HG02885 (cell line): ENCODE data around the gene CSK.
"Not testable (repeated sequence)": the region's sequence is repeated elsewhere in the genome, so short reads cannot be mapped to it uniquely, and the experiment has no call there.

Source experiments
- ATAC-seq: cut with Tn5 transposase; IDR thresholded peaks from one replicate; pipeline ENCODE4 v1.9.1; 2021; ENCODE audit warnings: mild to moderate bottlenecking; ENCODE audit not compliant: unreplicated experiment, poor library complexity

CSK gene

DNA sequence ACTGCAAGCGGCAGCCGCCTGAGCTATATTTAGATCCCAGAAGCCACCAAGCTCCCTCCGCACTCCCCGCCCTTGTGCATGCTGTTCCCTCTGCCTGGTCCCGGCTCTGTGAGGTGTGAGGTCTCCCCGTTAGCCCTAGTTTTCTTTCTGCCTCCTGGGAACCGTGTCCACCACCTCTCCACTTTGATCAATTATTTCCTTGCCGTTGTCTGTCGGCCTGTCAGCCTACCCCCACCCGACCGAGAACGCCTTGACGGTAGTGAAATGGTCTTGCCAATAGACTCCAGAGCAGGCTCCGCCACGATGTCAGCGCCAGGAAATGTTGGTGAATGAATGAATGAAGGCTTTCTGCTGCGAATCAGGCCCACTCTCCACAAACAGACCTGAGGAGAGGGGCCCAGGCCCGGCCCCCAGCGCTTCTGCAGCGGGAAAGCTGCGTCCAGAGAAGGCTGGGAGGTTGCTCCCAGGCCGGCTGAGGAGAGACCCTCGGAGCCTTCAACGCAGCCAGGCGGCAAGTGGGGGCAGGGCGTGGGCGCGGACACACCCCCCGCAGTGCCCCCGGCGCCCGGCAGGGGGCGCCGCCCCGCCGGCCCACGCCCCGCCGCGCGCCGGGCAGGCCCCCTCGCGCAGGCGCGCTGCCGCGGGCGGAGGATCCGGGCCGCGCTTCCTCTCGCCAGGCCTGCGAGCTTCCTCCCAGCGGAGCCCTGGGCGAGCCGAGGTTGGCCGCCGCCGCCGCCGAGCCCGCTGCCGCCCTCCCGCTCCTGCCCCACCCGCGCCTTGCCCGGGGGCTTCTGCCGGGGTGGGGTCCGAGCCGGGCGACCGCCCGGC, at the start of gene CSK:
Gene CSK (plus strand): TSS at position 650 of the 828 bp plus-strand sequence. CDS start 16,218 bp downstream, outside the sequence.
- peak; percentile 54 for ATAC-seq

DNA sequence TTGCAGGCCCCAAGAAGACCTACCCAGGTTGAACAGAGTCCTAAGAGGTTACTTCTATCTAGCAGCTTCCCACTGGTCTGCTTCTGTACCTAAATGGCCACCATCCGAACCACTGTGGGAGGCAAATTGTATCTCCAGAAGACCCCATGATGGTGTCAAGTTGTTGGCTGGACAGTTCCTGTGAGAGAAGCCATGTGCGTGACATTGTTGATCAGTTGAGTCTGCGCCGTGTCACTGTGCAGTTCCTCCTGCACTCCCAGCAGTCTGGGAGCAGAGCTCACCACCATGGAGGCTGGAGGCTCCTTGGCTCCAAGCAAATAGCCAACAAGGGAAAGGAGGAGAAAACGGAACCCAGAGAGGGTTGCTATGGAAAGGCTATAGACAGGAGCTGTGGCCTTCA, 49.0 kb upstream of the CSK start:
- no peak for ATAC-seq

DNA sequence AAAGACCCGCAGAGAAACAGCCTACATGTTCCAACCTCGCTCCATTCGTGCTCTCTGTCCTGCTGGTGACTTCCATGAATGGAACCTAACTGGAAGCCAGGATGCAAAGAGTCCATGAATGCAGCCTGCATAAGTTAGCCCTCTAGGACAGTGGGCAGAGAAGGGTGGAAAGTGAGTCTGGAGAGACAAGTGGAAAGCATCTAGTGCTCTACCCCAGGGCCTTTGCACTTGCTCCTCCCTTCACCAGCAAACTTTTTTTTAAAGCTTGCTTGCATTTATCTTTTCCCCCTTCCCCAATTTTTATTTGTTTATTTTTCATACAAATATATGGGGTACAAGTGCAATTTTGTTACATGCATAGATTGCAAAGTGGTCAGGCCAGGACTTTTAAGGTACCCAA, 48.6 kb upstream of the CSK start:
- ATAC-seq, result no peak

DNA sequence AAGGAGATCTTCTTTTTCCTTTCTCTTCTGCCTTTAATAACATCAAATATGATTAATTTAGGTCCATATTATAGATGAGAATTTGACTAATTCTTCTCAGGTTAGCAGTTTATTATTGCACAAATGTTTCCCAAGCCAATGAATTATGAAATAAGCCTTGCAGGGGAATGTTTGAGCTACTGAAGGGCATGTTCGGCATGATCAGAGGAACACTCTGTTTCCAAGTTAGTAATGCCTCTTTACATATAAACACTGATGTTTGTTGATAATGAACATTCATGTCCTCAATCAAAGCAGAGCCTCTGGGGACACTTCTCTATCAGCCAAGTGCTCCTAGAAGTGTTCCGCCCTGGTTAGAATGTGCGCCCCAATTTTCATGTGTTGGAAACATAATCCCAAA, 46.6 kb upstream of the CSK start:
- ATAC-seq, result no peak

DNA sequence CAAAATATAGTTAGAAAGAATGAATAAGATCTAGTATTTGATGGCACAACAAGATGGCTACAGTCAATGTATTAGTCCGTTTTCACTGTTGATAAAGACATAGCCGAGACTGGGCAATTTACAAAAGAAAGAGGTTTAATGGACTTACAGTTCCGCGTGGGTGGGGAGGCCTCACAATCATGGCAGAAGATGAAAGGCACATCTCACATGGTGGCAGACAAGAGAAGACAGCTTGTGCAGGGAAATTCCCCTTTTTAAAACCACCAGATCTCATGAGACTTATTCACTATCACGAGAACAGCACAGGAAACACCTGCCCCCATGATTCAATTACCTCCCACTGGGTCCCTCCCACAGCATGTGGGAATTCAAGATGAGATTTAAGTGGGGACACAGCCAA, 43.6 kb upstream of the CSK start:
- not testable (repeated sequence) for ATAC-seq

DNA sequence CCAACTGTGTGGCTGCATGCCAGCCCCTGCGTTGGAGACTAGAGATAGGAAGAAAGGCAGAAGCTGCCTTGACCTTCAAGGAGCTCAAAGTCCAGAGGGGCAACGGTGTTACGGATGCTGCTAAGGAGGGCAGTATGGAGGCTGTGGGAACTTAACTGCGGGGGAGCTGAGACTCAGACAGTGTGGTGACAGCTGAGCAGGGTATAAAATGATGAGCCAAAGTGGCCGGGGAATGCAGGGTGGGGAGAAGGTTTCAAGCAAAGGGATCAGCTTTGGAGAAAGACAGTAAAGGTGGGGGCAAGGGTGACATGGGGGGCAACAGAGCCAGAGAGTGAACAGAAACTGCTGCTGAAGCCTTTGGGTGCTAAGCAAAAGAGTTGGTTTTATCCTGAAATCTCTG, 39.5 kb upstream of the CSK start:
- ATAC-seq, result no peak

DNA sequence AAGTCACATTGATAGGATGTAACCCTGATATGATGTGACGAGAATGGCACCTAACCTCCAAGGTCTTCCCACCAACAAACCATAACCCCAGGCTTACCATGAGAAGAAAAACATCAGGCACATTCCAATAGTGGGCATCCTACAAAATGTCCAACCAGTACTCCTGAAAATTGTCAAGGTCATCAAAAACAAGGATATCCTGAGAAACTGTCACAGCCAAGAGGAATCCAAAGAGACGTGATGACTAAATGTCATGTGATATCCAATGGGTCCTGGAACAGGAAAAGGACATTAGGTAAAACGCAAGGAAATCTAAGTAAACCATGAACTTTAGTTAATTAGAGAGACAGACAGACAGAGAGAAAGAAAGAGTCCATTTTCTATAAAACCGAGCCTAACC, 35.5 kb upstream of the CSK start:
- no peak for ATAC-seq

DNA sequence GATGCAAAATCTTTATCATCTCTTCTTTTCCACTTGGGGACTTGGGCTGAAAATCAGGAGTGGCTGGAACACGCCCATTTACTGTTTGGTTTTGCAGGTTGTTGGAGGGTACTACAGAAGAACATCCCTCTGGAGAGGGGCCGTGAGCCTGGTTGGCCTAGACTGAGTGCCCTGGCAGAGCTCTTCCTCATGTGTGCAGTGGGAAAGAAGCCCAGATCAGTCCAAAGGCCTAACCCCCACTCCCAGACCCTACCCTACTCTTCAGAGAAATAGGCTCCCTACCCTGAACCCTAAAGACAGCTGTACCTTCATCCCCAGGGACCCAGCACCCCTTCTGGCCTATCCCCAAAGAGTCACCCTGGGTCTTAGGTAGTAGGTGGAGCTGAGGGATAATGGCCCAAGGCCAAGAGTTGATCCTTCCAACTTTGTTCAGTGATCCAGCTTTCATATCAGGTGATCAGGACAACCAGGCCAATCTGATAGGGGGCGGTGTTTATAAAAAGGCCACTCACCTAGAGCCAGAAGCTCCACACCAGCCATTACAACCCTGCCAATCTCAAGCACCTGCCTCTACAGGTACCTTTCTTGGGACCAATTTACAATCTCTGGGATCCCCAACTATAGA, 33.4 kb upstream of the CSK start, which contains the start of gene CYP1A2:
Gene CYP1A2 (plus strand): TSS at position 524 of the 625 bp plus-strand sequence. CDS start 894 bp downstream, outside the sequence.
- ATAC-seq, result no peak

DNA sequence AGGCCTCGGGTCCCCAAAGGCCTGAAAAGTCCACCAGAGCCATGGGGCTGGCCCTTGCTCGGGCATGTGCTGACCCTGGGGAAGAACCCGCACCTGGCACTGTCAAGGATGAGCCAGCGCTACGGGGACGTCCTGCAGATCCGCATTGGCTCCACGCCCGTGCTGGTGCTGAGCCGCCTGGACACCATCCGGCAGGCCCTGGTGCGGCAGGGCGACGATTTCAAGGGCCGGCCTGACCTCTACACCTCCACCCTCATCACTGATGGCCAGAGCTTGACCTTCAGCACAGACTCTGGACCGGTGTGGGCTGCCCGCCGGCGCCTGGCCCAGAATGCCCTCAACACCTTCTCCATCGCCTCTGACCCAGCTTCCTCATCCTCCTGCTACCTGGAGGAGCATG, 32.0 kb upstream of the CSK start:
- no peak for ATAC-seq

DNA sequence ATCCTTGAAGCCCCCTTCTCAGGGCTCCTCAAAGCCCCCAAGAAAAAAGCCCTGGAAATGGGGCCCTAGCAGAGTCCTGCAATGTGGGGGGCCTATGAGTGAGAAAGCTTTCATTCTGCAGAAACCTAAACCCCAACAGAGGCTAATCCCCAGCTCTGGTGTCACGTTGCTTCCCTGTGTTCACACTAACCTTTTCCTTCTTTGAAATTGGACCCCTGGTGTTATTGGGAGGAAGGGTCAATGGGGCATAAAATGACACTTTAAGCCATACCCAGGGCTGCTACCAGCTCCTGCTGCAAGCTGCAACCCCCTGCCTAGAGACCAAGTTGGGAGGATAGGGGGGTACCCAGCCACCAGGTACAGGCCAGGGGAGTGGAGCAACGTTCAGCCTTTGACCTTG, 31.1 kb upstream of the CSK start:
- no peak for ATAC-seq

DNA sequence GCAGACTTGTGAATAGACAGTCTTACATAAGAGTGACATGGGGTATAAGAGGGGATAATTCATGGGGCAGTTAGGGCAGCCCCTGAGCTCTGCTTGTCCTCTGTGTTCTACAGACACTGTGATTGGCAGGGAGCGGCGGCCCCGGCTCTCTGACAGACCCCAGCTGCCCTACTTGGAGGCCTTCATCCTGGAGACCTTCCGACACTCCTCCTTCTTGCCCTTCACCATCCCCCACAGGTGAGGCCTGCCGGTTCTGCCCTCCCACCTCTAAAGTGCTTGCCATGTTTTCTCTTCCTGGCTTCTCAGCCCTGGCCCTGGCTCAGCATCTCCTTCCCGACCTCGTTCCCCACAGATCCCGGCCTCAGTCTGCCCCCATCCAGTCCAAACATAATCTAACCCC, 29.9 kb upstream of the CSK start:
- ATAC-seq, result no peak

DNA sequence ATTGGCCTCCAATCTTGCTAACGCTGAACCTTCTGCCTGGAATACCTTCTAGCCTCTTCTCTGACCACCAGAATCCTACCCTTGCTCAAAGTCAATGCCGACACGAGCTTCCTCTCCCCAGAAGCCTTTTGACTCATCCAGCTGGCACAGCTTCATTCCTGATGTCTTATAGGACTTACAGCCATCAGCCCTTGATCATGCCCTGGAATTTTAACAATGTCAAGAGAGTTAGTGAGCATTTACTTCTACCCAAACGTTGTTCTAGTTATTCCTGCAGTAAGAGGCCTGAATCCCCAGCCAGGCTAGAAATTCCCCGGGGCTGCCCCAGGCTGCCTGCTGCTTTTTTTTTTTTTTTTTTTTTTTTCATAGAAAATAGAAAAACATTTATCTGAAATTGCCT, 29.3 kb upstream of the CSK start:
- ATAC-seq, result no peak

DNA sequence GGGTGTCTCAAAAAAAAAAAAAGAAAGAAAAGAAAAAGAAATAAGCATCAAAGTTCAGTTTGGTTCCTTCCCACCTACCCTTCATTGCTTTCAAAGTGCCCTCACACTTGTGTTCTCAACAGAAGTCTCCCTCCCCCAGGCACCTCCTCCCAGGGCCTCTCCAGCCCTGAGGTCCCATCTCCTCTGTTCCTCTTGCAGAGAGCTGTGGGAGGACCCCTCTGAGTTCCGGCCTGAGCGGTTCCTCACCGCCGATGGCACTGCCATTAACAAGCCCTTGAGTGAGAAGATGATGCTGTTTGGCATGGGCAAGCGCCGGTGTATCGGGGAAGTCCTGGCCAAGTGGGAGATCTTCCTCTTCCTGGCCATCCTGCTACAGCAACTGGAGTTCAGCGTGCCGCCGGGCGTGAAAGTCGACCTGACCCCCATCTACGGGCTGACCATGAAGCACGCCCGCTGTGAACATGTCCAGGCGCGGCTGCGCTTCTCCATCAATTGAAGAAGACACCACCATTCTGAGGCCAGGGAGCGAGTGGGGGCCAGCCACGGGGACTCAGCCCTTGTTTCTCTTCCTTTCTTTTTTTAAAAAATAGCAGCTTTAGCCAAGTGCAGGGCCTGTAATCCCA, 27.2 kb upstream of the CSK start:
- no peak for ATAC-seq

DNA sequence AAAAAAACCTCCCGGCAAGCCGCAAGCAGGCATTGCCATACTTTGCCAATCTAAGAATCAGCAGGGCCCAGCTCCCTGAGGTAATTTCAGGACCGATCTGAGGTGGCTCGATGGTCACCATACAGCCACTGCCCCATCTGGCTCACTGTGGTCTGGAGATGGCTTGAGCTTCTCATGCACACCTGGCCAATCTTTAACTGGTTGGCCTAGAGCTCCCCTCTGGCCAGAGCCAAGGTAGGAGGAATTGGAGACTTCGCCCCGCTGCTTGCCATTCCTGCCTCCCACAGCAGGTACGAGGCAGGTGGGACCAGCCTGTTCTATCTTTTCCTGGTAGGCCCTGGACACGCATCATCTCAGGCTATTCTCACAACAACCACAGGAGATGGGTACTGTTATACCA, 23.1 kb upstream of the CSK start:
- ATAC-seq, result no peak

DNA sequence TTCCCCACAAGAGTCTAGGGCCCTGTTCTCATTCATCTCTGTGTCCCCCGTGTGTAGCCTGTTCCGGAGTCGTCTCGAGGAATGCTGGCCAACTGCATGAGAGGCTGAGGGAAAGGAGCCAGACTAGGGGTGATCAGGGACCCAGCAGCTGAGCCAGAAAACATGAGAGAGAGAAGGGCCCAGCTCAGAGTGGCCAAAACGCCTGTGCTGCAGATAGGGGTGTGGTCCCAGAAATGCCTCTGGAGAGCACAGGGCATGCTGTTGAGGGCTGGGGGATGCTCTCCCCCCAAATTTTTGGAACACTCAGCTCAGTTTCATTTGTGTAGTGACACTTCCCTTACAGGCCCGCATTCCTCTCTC, 19.1 kb upstream of the CSK start:
- no peak for ATAC-seq

DNA sequence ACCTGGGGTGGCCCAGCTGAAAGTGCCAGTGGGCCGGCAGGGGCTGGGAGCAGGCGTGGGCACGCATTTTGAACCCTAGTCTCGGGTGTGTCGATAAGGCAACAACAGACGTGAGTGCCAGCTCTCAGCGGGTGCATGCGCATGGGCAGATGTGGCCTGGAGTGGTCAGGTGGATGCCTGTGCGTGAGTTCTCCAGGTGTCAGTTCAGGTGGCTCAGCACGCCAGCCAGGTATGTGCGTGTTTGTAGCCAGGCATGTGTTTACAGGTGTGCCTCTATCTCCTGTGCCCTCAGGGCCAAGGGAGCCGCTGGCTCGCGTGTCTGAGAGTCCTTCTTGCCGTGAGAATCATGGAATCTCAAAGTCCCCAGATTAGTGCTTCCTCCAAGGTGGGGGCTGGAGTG, 18.5 kb upstream of the CSK start:
- no peak for ATAC-seq

DNA sequence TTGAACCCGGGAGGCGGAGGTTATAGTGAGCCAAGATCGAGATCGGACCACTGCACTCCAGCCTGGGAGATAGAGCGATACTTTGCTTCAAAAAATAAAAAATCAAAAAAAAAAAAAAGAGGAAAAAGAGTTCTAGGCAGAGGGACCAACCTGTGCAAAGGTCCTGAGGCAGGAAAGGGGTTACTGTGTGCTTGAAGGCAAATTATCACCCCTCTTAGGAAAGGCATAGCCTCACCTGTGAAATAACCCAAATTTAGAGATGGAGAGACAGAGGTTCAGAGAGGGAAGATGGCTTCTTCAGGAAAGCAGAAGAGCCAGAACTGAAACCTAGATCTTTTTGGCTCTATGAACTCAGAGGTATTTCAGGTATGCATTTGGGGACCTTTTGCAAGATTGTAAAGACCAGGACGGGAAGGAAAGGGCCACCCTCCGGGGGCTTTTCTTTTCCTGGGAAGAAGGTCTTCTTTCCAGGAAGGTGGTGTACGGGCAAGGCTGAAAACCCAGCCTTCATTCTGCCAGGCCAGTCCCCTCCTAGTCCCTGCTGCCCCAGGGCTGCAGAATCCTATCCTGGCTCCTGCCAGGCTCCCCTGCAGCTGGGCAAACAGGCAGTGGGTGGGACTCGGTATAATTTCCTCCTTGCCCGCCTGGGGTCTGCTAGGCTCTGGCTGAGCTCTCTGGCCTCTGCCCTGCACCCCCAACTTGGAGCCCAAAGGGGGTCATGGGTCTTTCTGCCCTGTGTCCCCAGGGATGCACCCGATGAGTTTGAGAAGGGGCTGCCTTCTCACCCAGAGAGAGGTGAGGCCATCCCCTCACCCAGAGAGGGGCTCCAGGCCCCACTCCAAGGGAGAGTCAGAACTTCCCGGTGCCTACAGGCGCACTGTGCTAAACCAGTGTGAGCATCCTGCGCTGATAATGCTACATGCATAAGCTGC, 14.4 kb upstream of the CSK start:
- no peak for ATAC-seq

DNA sequence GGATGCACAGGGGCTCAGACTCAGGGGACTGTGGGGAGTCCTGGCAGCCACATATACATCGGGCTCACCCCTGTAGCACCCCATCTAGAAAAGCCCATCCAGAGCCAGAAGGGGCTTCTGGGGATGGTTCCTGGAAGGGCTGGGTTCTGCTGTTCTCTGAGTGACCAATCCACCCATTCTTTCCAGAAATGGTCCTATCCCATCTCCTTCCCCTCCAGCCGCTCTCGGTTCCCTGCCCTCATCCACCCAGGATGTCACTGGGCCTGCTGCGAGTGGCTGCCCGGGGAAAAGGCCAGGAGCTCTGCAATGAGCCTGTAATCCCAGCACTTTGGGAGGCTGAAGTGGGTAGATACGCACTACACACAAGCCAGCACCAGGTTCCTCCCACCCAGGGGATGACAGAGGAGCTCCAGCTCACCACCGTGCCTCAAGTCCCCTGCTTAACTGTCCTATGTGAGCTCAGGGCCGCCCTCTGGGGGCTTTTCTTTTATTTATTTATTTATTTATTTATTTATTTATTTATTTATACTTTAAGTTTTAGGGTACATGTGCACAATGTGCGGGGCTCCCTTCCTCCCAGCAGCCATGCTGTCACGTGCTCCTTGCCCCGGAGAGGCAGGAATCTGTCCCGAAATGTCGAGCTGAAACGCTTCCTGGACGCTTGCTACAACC, 13.6 kb upstream of the CSK start:
- ATAC-seq, result no peak

DNA sequence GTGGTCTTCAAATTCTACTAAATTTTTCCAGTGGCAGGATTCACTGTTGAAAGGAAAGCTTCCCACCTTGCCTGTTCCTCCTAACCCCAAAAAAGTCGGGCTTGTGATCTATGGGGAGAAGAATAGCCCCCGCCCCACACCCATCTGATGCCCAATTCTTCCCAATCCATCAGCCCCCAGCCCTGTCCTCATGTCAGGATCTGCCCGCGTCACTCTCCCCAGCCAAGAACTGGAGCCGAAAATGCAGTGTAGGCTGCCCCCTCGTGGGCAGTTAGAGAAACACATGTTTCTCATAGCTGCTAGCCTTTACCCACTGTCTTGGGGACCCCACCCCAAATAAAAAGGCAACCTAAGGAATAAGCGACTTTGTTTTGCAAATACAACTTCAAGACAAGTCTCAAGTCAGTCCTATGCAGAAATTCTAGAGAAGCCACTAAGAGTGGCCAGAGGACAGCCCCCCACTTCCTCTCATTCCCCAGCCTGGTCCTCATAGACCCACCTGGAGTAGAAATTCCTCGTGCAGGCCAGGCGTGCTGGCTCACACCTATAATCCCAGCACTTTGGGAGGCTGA, 13.0 kb upstream of the CSK start:
- ATAC-seq, result no peak
